ENCODE measurements around the gene TAF5. TPM values are rescaled to one million over a fixed set of nuclear protein-coding genes. Genes with fewer than 3 reads are reported as not detected.
A peak's percentile ranks its signal among the peaks of the same experiment; 100 is the strongest.

Gene TAF5
- total RNA-seq, 4 donors from 2014 or later, result 4.1 to 6.4 (median 5.2) TPM

- peaks cover 39 to 43% of the 10 kb centered on the region in 2 donors for H3K4me1 ChIP-seq
- H3K36me3 ChIP-seq, result peaks cover 0 to 46% of the 10 kb centered on the region in 2 donors
- in situ Hi-C loops (cut with MboI; ENCODE audit: low sequenced_read_pairs in 4 of 4) (no loop called here), intact Hi-C loops (cut with DNase I; ENCODE audit: low total_unique reads) (loop anchor here (1.0 to 5.0 kb wide), 3 partner anchors 29 to 1809 kb away; partner anchors contain the start of genes CNNM2, DPCD, POLL and TAF5)
- H3K27me3 ChIP-seq, result no peaks in the 10 kb centered on the region
- ATAC-seq, result peak; percentile 99 to 100
- TF ChIP-seq, protein P1, sequence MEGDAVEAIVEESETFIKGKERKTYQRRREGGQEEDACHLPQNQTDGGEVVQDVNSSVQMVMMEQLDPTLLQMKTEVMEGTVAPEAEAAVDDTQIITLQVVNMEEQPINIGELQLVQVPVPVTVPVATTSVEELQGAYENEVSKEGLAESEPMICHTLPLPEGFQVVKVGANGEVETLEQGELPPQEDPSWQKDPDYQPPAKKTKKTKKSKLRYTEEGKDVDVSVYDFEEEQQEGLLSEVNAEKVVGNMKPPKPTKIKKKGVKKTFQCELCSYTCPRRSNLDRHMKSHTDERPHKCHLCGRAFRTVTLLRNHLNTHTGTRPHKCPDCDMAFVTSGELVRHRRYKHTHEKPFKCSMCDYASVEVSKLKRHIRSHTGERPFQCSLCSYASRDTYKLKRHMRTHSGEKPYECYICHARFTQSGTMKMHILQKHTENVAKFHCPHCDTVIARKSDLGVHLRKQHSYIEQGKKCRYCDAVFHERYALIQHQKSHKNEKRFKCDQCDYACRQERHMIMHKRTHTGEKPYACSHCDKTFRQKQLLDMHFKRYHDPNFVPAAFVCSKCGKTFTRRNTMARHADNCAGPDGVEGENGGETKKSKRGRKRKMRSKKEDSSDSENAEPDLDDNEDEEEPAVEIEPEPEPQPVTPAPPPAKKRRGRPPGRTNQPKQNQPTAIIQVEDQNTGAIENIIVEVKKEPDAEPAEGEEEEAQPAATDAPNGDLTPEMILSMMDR (IDR thresholded peaks at IDR 0.05 in 4 of 5, conservative IDR thresholded peaks at IDR 0.05 in 1 of 5), result peak in 2 of 5 experiments; percentile 12 to 22
- TF ChIP-seq POLR2A (IDR thresholded peaks at IDR 0.05), result peak; percentile 65 to 78
- H3K27ac ChIP-seq, result peak within 1 kb of the TSS; percentile 91 to 97 (median 94)
- peak; percentile 96 to 98 for DNase-seq
- no peaks in the 10 kb centered on the region for H3K9me3 ChIP-seq
- H3K4me3 ChIP-seq, result peak within 1 kb of the TSS; percentile 88 to 96 (median 94)
Observed at GRCh38 chr10:103396067-103396788, 28.5 kb downstream of the TAF5 start, which contains the start of the genes ATP5MK and PDCD11. ATP5MK (minus strand) TSS chr10:103396475; CDS start chr10:103392457, 4,018 bp downstream. PDCD11 (plus strand) TSS chr10:103396626; CDS start chr10:103398427, 1,801 bp downstream.

GRCh38 chr10:103396789-103397087 is 29.0 kb downstream of the TAF5 start:
- Histone ChIP-seq H3K27ac (peak overlapping the region; percentile 91 to 97 (median 94)), H3K27me3 (no peaks in the 10 kb centered on the region), H3K9me3 (no peaks in the 10 kb centered on the region), H3K4me1 (peaks cover 39 to 43% of the 10 kb centered on the region in 2 donors), H3K4me3 (peak overlapping the region; percentile 88 to 96 (median 94)), H3K36me3 (peaks cover 0 to 46% of the 10 kb centered on the region in 2 donors)
- ATAC-seq (no peak), DNase-seq (no peak)
- in situ Hi-C loops (cut with MboI; ENCODE audit: low sequenced_read_pairs in 4 of 4), result no loop called here
- no peak for TF ChIP-seq POLR2A (IDR thresholded peaks at IDR 0.05)
- TF ChIP-seq, protein P1 (IDR thresholded peaks at IDR 0.05 in 4 of 5, conservative IDR thresholded peaks at IDR 0.05 in 1 of 5), result peak in 1 of 5 experiments; percentile 1
- intact Hi-C loops (cut with DNase I; ENCODE audit: low total_unique reads), result loop anchor here (1.0 to 5.0 kb wide), 3 partner anchors 29 to 1809 kb away; partner anchors contain the start of genes CNNM2, DPCD, POLL and TAF5

GRCh38 chr10:103397191-103397825 is 29.5 kb downstream of the TAF5 start:
- TF ChIP-seq POLR2A (IDR thresholded peaks at IDR 0.05), result no peak
- TF ChIP-seq, protein P1 (IDR thresholded peaks at IDR 0.05 in 4 of 5, conservative IDR thresholded peaks at IDR 0.05 in 1 of 5), result no peak
- intact Hi-C loops (cut with DNase I; ENCODE audit: low total_unique reads) (loop anchor here (5.0 kb wide), 2 partner anchors 480 to 1810 kb away; partner anchors contain the start of genes CNNM2, DPCD and POLL), in situ Hi-C loops (cut with MboI; ENCODE audit: low sequenced_read_pairs in 4 of 4) (no loop called here)
- peak overlapping the region; percentile 88 to 96 (median 94) for H3K4me3 ChIP-seq
- no peaks in the 10 kb centered on the region for H3K27me3 ChIP-seq
- peaks cover 39 to 43% of the 10 kb centered on the region in 2 donors for H3K4me1 ChIP-seq
- peak overlapping the region; percentile 91 to 97 (median 94) for H3K27ac ChIP-seq
- no peaks in the 10 kb centered on the region for H3K9me3 ChIP-seq
- peaks cover 0 to 46% of the 10 kb centered on the region in 2 donors for H3K36me3 ChIP-seq
- no peak for ATAC-seq
- no peak for DNase-seq

DNA sequence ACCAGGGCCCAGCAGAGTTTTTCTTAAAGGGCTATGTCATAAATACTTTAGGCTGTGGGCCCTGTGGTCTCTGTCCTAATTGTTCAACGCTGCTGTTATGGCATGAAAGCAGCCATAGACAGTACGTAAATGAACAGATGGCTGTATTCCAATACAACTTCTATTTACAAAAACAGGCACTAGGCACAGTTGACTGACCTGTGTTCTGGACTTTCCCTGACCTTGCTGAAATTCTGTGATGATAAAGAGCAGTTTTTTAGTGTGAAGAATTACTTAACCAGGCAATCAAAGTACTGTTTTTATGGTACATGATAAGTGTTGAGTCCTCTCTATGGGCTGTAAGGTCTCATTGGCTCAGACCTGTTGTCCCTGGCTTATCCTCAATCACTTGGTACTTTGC is 45.8 kb downstream of the TAF5 start:
- no peaks in the 10 kb centered on the region for H3K9me3 ChIP-seq
- peaks cover 4 to 95% of the 10 kb centered on the region in 2 donors for H3K36me3 ChIP-seq
- H3K4me3 ChIP-seq, result no peak overlapping the region
- H3K27me3 ChIP-seq, result no peaks in the 10 kb centered on the region
- ATAC-seq (no peak), DNase-seq (no peak)
- TF ChIP-seq POLR2A (IDR thresholded peaks at IDR 0.05), result no peak
- TF ChIP-seq, protein P1 (IDR thresholded peaks at IDR 0.05 in 4 of 5, conservative IDR thresholded peaks at IDR 0.05 in 1 of 5), result no peak
- H3K4me1 ChIP-seq, result no peaks in the 10 kb centered on the region
- no peak overlapping the region for H3K27ac ChIP-seq
- intact Hi-C loops (cut with DNase I; ENCODE audit: low total_unique reads) (no loop called here), in situ Hi-C loops (cut with MboI; ENCODE audit: low sequenced_read_pairs in 4 of 4) (loop anchor here in 3 of 4 donors (10.0 to 25.0 kb wide), 3 partner anchors 71 to 274 kb away; no protein-coding TSS in a partner anchor)
